Endothelial cell of hepatic sinusoid (primary cell): Measurements from ENCODE around the gene PCDHB8.
"Not testable (repeated sequence)": the region's sequence is repeated elsewhere in the genome, so short reads cannot be mapped to it uniquely, and the experiment has no call there.

Experiments used
- in situ Hi-C: cut with HindIII; loops from 2 replicates; pipeline ENCODE4 v1.10.0; 2017; ENCODE audit warnings: low sequenced_read_pairs

The PCDHB8 gene

DNA sequence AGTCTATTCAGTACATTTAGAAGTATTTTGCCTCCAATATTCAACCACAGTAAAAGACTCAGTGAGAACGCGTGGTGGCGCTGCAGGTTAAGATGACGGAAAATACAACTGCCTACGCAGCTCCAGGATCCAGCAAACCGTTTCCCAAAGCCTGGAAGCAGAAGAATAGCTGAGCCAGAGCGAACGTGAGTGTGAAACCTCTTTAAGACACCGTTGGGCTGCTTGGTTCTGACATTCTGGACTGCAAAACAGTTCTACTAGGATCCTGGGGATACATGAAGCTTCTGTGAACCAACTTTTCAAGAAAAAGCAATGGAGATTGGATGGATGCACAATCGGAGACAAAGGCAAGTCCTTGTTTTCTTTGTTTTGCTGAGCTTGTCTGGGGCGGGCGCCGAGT, 4.7 kb downstream of the PCDHB8 start, which contains the start of gene PCDHB16:
Gene PCDHB16, plus strand, starts transcription at position 140 of the 400 bp plus-strand sequence. Its CDS starts 173 bp downstream, at position 313.
- in situ Hi-C loops, result no loop called here

DNA sequence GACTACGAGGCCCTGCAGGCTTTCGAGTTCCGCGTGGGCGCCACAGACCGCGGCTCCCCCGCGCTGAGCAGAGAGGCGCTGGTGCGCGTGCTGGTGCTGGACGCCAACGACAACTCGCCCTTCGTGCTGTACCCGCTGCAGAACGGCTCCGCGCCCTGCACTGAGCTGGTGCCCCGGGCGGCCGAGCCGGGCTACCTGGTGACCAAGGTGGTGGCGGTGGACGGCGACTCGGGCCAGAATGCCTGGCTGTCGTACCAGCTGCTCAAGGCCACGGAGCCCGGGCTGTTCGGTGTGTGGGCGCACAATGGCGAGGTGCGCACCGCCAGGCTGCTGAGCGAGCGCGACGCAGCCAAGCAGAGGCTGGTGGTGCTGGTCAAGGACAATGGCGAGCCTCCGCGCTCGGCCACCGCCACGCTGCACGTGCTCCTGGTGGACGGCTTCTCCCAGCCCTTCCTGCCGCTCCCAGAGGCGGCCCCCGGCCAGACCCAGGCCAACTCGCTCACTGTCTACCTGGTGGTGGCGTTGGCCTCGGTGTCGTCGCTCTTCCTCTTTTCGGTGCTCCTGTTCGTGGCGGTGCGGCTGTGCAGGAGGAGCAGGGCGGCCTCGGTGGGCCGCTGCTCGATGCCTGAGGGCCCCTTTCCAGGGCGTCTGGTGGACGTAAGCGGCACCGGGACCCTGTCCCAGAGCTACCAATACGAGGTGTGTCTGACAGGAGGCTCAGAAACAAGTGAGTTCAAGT, 6.7 kb downstream of the PCDHB8 start:
- in situ Hi-C loops, result not testable (repeated sequence)

DNA sequence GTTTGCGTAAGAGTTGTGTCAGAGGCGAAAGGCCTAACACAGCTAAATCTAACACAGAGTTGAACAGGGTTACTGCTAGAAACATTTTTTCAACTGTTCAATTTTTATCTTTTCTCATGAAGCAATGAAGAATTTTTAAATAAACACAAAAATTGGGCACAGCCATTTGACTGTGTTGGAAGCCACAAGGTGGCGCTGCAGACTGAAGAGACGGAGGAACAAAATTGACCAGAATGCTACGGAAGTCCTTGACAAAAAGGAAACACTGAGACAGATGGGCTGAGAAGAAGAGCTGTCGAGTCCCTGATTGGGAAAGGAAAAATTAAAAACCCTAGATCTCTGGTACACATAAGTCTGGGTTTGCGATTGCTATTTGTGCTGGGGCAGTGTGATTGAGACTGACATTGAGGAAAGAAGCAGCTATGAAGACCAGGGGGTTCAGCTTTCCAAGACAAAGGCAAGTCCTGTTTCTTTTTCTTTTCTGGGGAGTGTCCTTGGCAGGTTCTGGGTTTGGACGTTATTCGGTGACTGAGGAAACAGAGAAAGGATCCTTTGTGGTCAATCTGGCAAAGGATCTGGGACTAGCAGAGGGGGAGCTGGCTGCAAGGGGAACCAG, 9.4 kb downstream of the PCDHB8 start, which contains the start of gene PCDHB9:
Gene PCDHB9, plus strand, starts transcription at position 265 of the 616 bp plus-strand sequence. Its CDS starts 158 bp downstream, at position 423.
- in situ Hi-C loops, result no loop called here

DNA sequence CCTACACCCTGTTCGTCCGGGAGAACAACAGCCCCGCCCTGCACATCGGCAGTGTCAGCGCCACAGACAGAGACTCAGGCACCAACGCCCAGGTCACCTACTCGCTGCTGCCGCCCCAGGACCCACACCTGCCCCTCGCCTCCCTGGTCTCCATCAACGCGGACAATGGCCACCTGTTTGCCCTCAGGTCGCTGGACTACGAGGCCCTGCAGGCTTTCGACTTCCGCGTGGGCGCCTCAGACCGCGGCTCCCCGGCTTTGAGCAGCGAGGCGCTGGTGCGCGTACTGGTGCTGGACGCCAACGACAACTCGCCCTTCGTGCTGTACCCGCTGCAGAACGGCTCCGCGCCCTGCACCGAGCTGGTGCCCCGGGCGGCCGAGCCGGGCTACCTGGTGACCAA, 11.1 kb downstream of the PCDHB8 start:
- in situ Hi-C loops, result not testable (repeated sequence)

DNA sequence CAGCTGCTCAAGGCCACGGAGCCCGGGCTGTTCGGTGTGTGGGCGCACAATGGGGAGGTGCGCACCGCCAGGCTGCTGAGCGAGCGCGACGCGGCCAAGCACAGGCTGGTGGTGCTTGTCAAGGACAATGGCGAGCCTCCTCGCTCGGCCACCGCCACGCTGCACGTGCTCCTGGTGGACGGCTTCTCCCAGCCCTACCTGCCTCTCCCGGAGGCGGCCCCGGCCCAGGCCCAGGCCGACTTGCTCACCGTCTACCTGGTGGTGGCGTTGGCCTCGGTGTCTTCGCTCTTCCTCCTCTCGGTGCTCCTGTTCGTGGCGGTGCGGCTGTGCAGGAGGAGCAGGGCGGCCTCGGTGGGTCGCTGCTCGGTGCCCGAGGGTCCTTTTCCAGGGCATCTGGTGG, 11.5 kb downstream of the PCDHB8 start:
- in situ Hi-C loops, result not testable (repeated sequence)

DNA sequence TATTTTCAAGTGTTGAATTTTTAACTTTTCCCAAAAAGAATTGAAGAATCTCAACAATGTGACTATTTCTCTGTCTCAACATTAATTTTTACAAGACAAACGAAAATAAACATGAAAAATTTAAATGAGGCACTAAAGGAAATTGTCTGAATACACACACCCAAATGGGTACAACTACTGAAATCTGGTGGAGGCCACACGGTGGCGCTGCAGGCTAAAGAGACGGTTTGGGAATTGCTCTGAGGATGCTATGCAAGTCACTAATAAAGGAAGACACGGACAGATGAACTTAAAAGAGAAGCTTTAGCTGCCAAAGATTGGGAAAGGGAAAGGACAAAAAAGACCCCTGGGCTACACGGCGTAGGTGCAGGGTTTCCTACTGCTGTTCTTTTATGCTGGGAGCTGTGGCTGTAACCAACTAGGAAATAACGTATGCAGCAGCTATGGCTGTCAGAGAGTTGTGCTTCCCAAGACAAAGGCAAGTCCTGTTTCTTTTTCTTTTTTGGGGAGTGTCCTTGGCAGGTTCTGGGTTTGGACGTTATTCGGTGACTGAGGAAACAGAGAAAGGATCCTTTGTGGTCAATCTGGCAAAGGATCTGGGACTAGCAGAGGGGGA, 14.6 kb downstream of the PCDHB8 start, which contains the start of gene PCDHB10:
Gene PCDHB10, plus strand, starts transcription at position 244 of the 616 bp plus-strand sequence. Its CDS starts 200 bp downstream, at position 444.
- in situ Hi-C loops, result no loop called here

DNA sequence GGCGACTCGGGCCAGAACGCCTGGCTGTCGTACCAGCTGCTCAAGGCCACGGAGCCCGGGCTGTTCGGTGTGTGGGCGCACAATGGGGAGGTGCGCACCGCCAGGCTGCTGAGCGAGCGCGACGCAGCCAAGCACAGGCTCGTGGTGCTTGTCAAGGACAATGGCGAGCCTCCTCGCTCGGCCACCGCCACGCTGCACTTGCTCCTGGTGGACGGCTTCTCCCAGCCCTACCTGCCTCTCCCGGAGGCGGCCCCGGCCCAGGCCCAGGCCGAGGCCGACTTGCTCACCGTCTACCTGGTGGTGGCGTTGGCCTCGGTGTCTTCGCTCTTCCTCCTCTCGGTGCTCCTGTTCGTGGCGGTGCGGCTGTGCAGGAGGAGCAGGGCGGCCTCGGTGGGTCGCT, 16.7 kb downstream of the PCDHB8 start:
- in situ Hi-C loops, result not testable (repeated sequence)

DNA sequence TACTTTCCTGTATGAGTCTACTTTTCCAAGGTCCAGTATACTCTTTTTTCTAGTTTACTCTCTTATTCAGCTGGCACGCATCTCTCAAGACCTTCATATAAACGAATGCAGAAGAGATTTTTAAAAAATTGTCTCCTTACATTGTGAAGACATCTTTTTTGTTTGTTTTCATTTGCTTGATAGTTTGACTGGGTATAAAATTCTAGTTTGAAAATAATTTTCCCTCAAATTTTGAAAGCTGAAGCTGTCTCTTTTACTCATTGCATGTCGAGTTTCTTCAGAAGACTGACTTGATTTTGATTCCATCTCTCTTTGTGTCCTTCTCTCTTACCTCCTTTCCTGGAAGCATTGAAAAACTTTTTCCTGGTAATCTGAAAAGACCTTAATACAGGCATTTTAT, 18.8 kb downstream of the PCDHB8 start:
- in situ Hi-C loops, result no loop called here

DNA sequence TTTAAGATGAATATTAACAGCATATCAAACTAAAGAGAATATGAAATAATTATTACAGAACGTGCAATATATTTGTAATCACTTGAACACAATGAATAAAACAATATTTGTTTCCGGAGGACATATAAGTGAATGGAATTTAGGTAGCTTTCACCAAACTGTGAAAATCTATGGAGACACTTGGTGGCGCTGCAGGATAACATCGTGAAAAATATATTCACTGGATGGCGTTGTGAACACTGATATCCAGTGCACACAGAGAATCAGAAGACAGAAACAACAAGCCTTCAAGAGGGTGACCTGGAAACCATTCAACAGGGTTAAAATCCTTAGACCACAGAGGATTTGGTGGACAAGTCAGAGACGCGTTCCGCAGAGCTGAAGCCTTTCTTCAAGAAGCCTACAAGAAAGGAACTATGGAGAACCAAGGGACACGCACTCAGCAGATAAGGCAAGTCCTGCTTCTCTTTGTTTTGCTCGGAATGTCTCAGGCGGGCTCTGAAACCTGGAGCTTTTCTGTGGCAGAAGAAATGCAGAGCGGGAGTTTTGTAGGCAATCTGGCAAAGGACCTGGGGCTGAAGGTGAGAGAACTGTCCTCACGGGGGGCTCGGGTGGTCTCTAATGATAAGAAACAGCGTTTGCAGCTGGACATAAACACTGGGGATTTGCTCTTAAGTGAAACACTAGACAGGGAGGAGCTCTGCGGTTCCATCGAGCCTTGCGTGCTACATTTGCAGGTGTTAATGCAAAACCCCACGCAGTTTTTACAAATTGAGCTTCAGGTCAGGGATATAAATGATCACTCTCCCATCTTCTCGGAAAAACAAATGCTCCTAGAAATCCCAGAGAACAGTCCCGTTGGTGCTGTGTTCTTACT, 22.0 kb downstream of the PCDHB8 start, which contains the start of gene PCDHB11:
Gene PCDHB11, plus strand, starts transcription at position 269 of the 877 bp plus-strand sequence. Its CDS starts 148 bp downstream, at position 417.
- in situ Hi-C loops, result no loop called here

DNA sequence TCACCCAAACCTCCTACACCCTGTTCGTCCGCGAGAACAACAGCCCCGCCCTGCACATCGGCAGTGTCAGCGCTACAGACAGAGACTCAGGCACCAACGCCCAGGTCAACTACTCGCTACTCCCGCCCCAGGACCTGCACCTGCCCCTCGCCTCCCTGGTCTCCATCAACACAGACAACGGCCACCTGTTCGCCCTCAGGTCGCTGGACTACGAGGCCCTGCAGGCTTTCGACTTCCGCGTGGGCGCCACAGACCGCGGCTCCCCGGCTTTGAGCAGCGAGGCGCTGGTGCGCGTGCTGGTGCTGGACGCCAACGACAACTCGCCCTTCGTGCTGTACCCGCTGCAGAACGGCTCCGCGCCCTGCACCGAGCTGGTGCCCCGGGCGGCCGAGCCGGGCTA, 23.5 kb downstream of the PCDHB8 start:
- in situ Hi-C loops, result not testable (repeated sequence)

DNA sequence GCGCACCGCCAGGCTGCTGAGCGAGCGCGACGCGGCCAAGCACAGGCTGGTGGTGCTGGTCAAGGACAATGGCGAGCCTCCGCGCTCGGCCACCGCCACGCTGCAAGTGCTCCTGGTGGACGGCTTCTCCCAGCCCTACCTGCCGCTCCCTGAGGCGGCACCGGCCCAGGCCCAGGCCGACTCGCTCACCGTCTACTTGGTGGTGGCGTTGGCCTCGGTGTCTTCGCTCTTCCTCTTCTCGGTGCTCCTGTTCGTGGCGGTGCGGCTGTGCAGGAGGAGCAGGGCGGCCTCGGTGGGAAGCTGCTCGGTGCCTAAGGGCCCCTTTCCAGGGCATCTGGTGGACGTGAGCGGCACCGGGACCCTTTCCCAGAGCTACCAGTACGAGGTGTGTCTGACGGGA, 24.1 kb downstream of the PCDHB8 start:
- in situ Hi-C loops, result not testable (repeated sequence)

DNA sequence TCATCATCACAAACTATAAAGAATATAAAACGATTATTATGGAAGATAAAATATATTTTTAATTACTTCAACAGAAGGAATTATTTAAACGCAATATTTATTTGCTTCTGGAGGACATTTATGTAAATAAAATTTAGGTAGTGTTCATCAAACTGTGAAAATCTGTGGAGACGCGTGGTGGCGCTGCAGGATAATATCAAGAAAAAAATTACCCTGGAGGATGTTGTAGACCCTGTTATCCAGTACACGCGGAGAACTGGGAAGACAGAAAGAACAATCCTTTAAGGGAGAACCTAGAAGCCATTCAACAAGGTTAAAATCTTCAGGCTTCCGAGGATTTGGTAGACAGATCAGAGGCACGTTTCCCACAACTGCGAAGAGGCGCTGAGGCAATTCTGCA, 30.9 kb downstream of the PCDHB8 start, which contains the start of gene PCDHB12:
Gene PCDHB12, plus strand, starts transcription at position 242 of the 400 bp plus-strand sequence. CDS start 189 bp downstream, outside the sequence.
- in situ Hi-C loops, result no loop called here

DNA sequence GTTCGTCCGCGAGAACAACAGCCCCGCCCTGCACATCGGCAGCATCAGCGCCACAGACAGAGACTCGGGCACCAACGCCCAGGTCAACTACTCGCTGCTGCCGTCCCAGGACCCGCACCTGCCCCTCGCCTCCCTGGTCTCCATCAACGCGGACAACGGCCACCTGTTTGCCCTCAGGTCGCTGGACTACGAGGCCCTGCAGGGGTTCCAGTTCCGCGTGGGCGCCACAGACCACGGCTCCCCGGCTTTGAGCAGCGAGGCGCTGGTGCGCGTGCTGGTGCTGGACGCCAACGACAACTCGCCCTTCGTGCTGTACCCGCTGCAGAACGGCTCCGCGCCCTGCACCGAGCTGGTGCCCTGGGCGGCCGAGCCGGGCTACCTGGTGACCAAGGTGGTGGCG, 32.7 kb downstream of the PCDHB8 start:
- in situ Hi-C loops, result not testable (repeated sequence)

DNA sequence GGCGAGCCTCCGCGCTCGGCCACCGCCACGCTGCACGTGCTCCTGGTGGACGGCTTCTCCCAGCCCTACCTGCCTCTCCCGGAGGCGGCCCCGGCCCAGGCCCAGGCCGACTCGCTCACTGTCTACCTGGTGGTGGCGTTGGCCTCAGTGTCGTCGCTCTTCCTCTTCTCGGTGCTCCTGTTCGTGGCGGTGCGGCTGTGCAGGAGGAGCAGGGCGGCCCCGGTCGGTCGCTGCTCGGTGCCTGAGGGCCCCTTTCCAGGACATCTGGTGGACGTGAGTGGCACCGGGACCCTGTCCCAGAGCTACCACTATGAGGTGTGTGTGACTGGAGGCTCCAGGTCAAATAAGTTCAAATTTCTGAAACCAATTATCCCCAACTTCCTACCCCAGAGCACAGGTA, 33.3 kb downstream of the PCDHB8 start:
- in situ Hi-C loops, result not testable (repeated sequence)

DNA sequence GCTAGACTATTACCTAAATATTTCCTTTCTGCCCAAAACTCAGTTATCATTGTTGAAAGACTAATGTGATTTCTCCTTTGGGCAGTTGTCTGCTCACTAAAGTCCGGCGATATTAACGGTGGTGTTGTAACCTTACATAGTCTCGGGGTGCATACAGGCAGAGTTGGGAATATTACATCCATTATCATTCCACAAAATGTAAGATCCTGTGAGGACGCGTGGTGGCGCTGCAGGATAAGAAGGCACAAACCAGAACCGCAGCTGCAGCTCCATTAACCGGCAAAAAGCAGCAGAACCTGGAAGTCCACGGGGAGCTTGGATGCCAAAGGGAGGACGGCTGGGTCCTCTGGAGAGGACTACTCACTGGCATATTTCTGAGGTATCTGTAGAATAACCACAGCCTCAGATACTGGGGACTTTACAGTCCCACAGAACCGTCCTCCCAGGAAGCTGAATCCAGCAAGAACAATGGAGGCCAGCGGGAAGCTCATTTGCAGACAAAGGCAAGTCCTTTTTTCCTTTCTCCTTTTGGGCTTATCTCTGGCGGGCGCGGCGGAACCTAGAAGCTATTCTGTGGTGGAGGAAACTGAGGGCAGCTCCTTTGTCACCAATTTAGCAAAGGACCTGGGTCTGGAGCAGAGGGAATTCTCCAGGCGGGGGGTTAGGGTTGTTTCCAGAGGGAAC, 36.2 kb downstream of the PCDHB8 start, which contains the start of gene PCDHB13:
Gene PCDHB13, plus strand, starts transcription at position 264 of the 684 bp plus-strand sequence. Its CDS starts 205 bp downstream, at position 469.
- in situ Hi-C loops, result not testable (repeated sequence)

DNA sequence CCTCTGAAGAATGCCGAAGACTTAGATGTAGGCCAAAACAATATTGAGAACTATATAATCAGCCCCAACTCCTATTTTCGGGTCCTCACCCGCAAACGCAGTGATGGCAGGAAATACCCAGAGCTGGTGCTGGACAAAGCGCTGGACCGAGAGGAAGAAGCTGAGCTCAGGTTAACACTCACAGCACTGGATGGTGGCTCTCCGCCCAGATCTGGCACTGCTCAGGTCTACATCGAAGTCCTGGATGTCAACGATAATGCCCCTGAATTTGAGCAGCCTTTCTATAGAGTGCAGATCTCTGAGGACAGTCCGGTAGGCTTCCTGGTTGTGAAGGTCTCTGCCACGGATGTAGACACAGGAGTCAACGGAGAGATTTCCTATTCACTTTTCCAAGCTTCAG, 37.0 kb downstream of the PCDHB8 start:
- in situ Hi-C loops, result not testable (repeated sequence)

DNA sequence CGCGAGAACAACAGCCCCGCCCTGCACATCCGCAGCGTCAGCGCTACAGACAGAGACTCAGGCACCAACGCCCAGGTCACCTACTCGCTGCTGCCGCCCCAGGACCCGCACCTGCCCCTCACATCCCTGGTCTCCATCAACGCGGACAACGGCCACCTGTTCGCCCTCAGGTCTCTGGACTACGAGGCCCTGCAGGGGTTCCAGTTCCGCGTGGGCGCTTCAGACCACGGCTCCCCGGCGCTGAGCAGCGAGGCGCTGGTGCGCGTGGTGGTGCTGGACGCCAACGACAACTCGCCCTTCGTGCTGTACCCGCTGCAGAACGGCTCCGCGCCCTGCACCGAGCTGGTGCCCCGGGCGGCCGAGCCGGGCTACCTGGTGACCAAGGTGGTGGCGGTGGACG, 37.9 kb downstream of the PCDHB8 start:
- in situ Hi-C loops, result not testable (repeated sequence)

DNA sequence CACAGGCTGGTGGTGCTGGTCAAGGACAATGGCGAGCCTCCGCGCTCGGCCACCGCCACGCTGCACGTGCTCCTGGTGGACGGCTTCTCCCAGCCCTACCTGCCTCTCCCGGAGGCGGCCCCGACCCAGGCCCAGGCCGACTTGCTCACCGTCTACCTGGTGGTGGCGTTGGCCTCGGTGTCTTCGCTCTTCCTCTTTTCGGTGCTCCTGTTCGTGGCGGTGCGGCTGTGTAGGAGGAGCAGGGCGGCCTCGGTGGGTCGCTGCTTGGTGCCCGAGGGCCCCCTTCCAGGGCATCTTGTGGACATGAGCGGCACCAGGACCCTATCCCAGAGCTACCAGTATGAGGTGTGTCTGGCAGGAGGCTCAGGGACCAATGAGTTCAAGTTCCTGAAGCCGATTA, 38.4 kb downstream of the PCDHB8 start:
- in situ Hi-C loops, result not testable (repeated sequence)

DNA sequence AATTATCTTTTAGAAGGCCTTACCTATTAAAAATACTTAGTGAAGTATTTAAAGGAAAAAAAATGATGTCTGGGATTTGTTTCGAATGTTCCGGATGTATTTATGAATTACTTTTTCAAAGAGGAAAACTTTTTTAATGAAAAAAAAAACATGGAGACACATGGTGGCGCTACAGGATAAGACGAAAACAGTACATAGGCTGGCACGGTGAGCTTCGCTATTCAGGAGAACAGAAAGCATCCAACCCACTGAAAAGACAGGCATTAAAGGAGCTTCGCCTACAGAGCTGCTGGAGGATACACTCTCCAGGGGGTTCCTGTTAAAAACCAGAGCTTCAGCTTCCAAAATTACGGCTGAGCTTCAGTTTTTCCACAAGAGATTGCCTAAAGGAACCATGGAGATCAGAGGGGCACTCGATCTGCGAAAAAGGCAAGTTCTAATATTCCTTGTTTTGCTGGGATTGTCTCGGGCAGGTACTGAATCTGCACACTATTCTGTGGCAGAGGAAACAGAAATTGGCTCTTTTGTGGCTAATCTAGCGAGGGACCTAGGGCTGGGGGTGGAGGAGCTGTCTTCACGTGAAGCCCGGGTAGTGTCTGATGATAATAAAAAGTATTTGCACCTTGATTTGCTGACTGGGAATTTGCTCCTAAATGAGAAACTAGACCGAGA, 45.7 kb downstream of the PCDHB8 start, which contains the start of gene PCDHB14:
Gene PCDHB14, plus strand, starts transcription at position 232 of the 672 bp plus-strand sequence. Its CDS starts 163 bp downstream, at position 395.
- in situ Hi-C loops, result no loop called here
